ENCODE data around the gene TMEM141.
A peak's percentile ranks its signal among the peaks of the same experiment; 100 is the strongest.

TMEM141 gene

GRCh38 chr9:136803551-136804508 lies 12.7 kb downstream of the TMEM141 start:
- Histone ChIP-seq H3K4me1 (ENCODE audit: control insufficient read depth, insufficient read depth, low read length) (peaks cover 27% of the 10 kb centered on the region), H3K36me3 (ENCODE audit: control insufficient read depth, insufficient read depth, low read length) (no peaks in the 10 kb centered on the region), H3K9me3 (ENCODE audit: control insufficient read depth, low read length) (no peaks in the 10 kb centered on the region), H3K4me3 (ENCODE audit: low read length) (no peak overlapping the region), H3K9ac (ENCODE audit: low read length) (no peak overlapping the region), H3K27me3 (ENCODE audit: control insufficient read depth, insufficient read depth, low read length) (peaks cover 13% of the 10 kb centered on the region)

GRCh38 chr9:136804509-136805206 lies 13.5 kb downstream of the TMEM141 start:
- Histone ChIP-seq H3K4me3 (ENCODE audit: low read length) (no peak overlapping the region), H3K9ac (ENCODE audit: low read length) (no peak overlapping the region), H3K36me3 (ENCODE audit: control insufficient read depth, insufficient read depth, low read length) (no peaks in the 10 kb centered on the region), H3K4me1 (ENCODE audit: control insufficient read depth, insufficient read depth, low read length) (peaks cover 19% of the 10 kb centered on the region), H3K9me3 (ENCODE audit: control insufficient read depth, low read length) (no peaks in the 10 kb centered on the region), H3K27me3 (ENCODE audit: control insufficient read depth, insufficient read depth, low read length) (peaks cover 6% of the 10 kb centered on the region)

DNA sequence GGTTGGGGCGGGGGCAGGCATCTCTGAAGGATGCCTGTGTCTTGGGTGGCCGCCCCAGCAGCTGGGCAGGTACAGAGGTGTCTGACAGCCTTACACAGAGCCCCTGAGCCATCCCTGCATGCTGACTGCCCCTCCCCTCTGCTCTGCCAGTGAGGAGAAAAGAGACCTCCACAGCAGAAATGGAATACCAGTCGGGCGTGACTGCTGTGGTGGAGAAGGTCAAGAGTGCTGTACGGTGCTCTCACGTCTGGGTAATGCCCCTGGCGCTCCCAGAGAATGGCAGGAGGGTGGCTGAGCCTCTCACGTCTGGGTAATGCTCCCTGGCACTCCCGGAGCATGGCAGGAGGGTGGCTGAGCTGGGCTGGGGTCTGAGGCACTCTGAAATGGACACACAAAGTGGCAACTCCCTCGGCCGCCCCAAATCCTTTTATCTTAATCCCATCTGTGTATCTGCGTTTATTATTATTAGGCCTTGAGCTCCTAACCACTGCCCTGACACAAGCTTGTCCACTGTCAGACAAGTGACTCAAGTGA lies 14.1 kb downstream of the TMEM141 start:
- Histone ChIP-seq H3K27me3 (ENCODE audit: control insufficient read depth, insufficient read depth, low read length) (peaks cover 6% of the 10 kb centered on the region), H3K4me3 (ENCODE audit: low read length) (no peak overlapping the region), H3K9me3 (ENCODE audit: control insufficient read depth, low read length) (no peaks in the 10 kb centered on the region), H3K36me3 (ENCODE audit: control insufficient read depth, insufficient read depth, low read length) (no peaks in the 10 kb centered on the region), H3K9ac (ENCODE audit: low read length) (no peak overlapping the region), H3K4me1 (ENCODE audit: control insufficient read depth, insufficient read depth, low read length) (peaks cover 19% of the 10 kb centered on the region)

GRCh38 chr9:136806067-136806466 lies 14.9 kb downstream of the TMEM141 start:
- peaks cover 2% of the 10 kb centered on the region for H3K27me3 ChIP-seq (ENCODE audit: control insufficient read depth, insufficient read depth, low read length)
- no peaks in the 10 kb centered on the region for H3K9me3 ChIP-seq (ENCODE audit: control insufficient read depth, low read length)
- peak overlapping the region; percentile 71 for H3K9ac ChIP-seq (ENCODE audit: low read length)
- H3K4me3 ChIP-seq (ENCODE audit: low read length): no peak overlapping the region
- no peaks in the 10 kb centered on the region for H3K36me3 ChIP-seq (ENCODE audit: control insufficient read depth, insufficient read depth, low read length)
- H3K4me1 ChIP-seq (ENCODE audit: control insufficient read depth, insufficient read depth, low read length): peaks cover 11% of the 10 kb centered on the region

- peaks cover 11% of the 10 kb centered on the region for H3K4me1 ChIP-seq (ENCODE audit: control insufficient read depth, insufficient read depth, low read length)
- H3K4me3 ChIP-seq (ENCODE audit: low read length): no peak overlapping the region
- H3K9ac ChIP-seq (ENCODE audit: low read length): peak overlapping the region; percentile 71
- H3K9me3 ChIP-seq (ENCODE audit: control insufficient read depth, low read length): no peaks in the 10 kb centered on the region
- peaks cover 2% of the 10 kb centered on the region for H3K27me3 ChIP-seq (ENCODE audit: control insufficient read depth, insufficient read depth, low read length)
- no peaks in the 10 kb centered on the region for H3K36me3 ChIP-seq (ENCODE audit: control insufficient read depth, insufficient read depth, low read length)
These were observed 15.6 kb downstream of the TMEM141 start for GRCh38 chr9:136806631-136807201.

- Histone ChIP-seq H3K4me3 (ENCODE audit: low read length) (peak within 1 kb of the TSS; percentile 34), H3K36me3 (ENCODE audit: control insufficient read depth, insufficient read depth, low read length) (no peaks in the 10 kb centered on the region), H3K27me3 (ENCODE audit: control insufficient read depth, insufficient read depth, low read length) (peaks cover under 1% of the 10 kb centered on the region), H3K9ac (ENCODE audit: low read length) (peak within 1 kb of the TSS; percentile 74), H3K9me3 (ENCODE audit: control insufficient read depth, low read length) (no peaks in the 10 kb centered on the region), H3K4me1 (ENCODE audit: control insufficient read depth, insufficient read depth, low read length) (peaks cover 11% of the 10 kb centered on the region)
These were observed 16.3 kb downstream of the TMEM141 start, which contains the start of gene RABL6 for GRCh38 chr9:136807281-136808074. TSS of gene RABL6 (plus strand) at chr9:136807948. CDS start at chr9:136808197, 249 bp downstream.

DNA sequence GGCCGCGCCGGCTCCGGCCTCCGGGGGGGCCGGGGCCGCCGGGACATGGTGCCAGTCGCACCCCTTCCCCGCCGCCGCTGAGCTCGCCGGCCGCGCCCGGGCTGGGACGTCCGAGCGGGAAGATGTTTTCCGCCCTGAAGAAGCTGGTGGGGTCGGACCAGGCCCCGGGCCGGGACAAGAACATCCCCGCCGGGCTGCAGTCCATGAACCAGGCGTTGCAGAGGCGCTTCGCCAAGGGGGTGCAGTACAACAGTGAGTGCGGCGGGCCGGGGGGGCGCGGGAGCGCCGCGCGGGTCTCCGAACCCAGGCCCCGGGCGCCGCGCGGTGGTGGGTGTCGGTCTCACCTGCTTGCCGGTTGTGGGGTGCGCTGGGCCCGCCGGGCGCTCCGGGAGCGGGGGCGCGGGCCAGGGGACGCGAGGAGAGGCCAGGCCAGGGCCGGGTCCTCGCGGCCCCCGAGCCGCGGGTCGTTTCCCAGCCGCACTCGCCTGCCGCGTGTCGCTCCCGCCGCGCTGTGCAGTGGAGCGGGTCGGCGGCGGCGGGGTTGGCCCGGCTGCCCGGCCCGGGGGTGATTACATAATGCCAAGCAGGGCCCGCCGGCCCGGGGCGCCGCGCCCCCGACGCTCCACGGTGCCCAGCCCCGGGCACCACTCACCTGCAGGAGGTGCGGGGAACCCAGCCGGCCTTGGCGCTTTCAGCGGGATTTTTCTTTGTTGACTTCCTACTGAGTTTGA lies 17.1 kb downstream of the TMEM141 start:
- no peaks in the 10 kb centered on the region for H3K27me3 ChIP-seq (ENCODE audit: control insufficient read depth, insufficient read depth, low read length)
- peaks cover 11% of the 10 kb centered on the region for H3K4me1 ChIP-seq (ENCODE audit: control insufficient read depth, insufficient read depth, low read length)
- H3K36me3 ChIP-seq (ENCODE audit: control insufficient read depth, insufficient read depth, low read length): no peaks in the 10 kb centered on the region
- peak overlapping the region; percentile 34 for H3K4me3 ChIP-seq (ENCODE audit: low read length)
- peak overlapping the region; percentile 74 for H3K9ac ChIP-seq (ENCODE audit: low read length)
- no peaks in the 10 kb centered on the region for H3K9me3 ChIP-seq (ENCODE audit: control insufficient read depth, low read length)

DNA sequence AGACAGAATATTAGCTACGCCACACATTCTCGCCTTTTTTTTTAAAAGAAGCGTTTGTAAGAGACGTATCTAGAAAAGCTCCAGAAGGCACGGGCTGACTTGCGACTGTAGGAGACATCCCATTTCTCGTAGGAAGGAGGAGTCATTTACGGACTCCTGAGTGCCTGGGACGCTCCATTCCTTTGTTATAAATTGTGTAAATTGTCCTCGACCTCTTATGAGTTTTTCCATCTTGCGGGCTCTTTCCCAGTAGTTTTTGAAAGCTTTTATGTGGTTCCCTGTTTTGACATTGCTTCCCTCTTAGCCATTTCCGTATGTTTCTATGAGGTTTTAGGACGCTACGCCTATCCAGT lies 17.6 kb downstream of the TMEM141 start:
- H3K9ac ChIP-seq (ENCODE audit: low read length): peak overlapping the region; percentile 74
- H3K9me3 ChIP-seq (ENCODE audit: control insufficient read depth, low read length): no peaks in the 10 kb centered on the region
- no peaks in the 10 kb centered on the region for H3K27me3 ChIP-seq (ENCODE audit: control insufficient read depth, insufficient read depth, low read length)
- H3K36me3 ChIP-seq (ENCODE audit: control insufficient read depth, insufficient read depth, low read length): no peaks in the 10 kb centered on the region
- H3K4me3 ChIP-seq (ENCODE audit: low read length): peak overlapping the region; percentile 34
- peaks cover 11% of the 10 kb centered on the region for H3K4me1 ChIP-seq (ENCODE audit: control insufficient read depth, insufficient read depth, low read length)

- Histone ChIP-seq H3K4me1 (ENCODE audit: control insufficient read depth, insufficient read depth, low read length) (peaks cover 4% of the 10 kb centered on the region), H3K9me3 (ENCODE audit: control insufficient read depth, low read length) (no peaks in the 10 kb centered on the region), H3K36me3 (ENCODE audit: control insufficient read depth, insufficient read depth, low read length) (no peaks in the 10 kb centered on the region), H3K9ac (ENCODE audit: low read length) (no peak overlapping the region), H3K4me3 (ENCODE audit: low read length) (no peak overlapping the region), H3K27me3 (ENCODE audit: control insufficient read depth, insufficient read depth, low read length) (no peaks in the 10 kb centered on the region)
These were observed 23.7 kb downstream of the TMEM141 start for GRCh38 chr9:136814725-136815421.

DNA sequence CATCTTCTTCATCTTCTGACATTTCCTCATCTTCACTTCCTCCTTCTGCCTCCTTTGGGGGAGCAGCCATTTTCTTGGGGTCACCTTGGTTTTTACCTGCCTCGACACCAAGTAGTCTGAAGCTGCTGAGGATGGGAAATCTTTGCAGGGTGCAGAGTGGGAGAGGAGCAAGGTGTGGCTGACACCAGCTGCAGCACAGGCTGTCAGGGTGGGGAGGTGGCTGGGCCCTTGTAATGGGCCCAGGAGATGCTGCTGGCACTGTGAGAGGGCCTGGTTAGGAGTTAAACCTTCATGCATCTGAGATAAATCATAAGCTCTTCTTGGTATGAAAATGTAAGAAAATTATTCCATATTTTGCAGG lies 24.3 kb downstream of the TMEM141 start:
- Histone ChIP-seq H3K9ac (ENCODE audit: low read length) (no peak overlapping the region), H3K4me1 (ENCODE audit: control insufficient read depth, insufficient read depth, low read length) (no peaks in the 10 kb centered on the region), H3K36me3 (ENCODE audit: control insufficient read depth, insufficient read depth, low read length) (no peaks in the 10 kb centered on the region), H3K4me3 (ENCODE audit: low read length) (no peak overlapping the region), H3K9me3 (ENCODE audit: control insufficient read depth, low read length) (no peaks in the 10 kb centered on the region), H3K27me3 (ENCODE audit: control insufficient read depth, insufficient read depth, low read length) (no peaks in the 10 kb centered on the region)

Data from mucosa of stomach (tissue), 1 donor.